WTC11 (cell line): ENCODE measurements around the gene GMEB1. TPM values are rescaled to one million over a fixed set of nuclear protein-coding genes. Genes with fewer than 3 reads are reported as not detected.

Experiments
- AR ChIP-seq: fragments of 250-450 bp; sonication (Bioruptor Pico); IDR thresholded peaks from 2 replicates; pipeline ENCODE4 v1.9.0; 2021; ENCODE audit warnings: mild to moderate bottlenecking
- ARID4B ChIP-seq: sonication (generic); formaldehyde crosslinking; IDR thresholded peaks from 2 replicates; pipeline ENCODE4 v1.8.0; 2023; ENCODE audit warnings: missing genetic modification reagents, mild to moderate bottlenecking, borderline replicate concordance
- ATF3 ChIP-seq: sonication (generic); formaldehyde crosslinking; conservative IDR thresholded peaks from 2 replicates; pipeline ENCODE4 v1.8.1; 2022; ENCODE audit warnings: mild to moderate bottlenecking, missing genetic modification reagents
- CDX4 ChIP-seq: fragments of 250-450 bp; sonication (Bioruptor Pico); IDR thresholded peaks from 2 replicates; pipeline ENCODE4 v1.9.0; 2021; ENCODE audit warnings: moderate library complexity, mild to moderate bottlenecking, inconsistent platforms, borderline replicate concordance
- EMX1 ChIP-seq: fragments of 250-450 bp; sonication (Bioruptor Pico); IDR thresholded peaks from 2 replicates; pipeline ENCODE4 v1.8.0; 2021; ENCODE audit warnings: mild to moderate bottlenecking
- FOXP1 ChIP-seq: sonication (generic); formaldehyde crosslinking; IDR thresholded peaks from 2 replicates; pipeline ENCODE4 v1.8.0; 2022; ENCODE audit warnings: missing genetic modification reagents, mild to moderate bottlenecking, moderate library complexity, borderline replicate concordance
- HMGXB4 ChIP-seq: sonication (generic); formaldehyde crosslinking; IDR thresholded peaks from 2 replicates; pipeline ENCODE4 v1.8.1; 2023; ENCODE audit warnings: mild to moderate bottlenecking, moderate library complexity, missing genetic modification reagents
- IRF2 ChIP-seq: sonication (generic); formaldehyde crosslinking; IDR thresholded peaks from 2 replicates; pipeline ENCODE4 v1.8.0; 2022; ENCODE audit warnings: low read depth, missing genetic modification reagents, borderline replicate concordance
- MYBL2 ChIP-seq: sonication (generic); formaldehyde crosslinking; IDR thresholded peaks from 2 replicates; pipeline ENCODE4 v1.8.1; 2023; ENCODE audit warnings: mild to moderate bottlenecking, moderate library complexity, missing genetic modification reagents
- NFE2L1 ChIP-seq: sonication (generic); formaldehyde crosslinking; IDR thresholded peaks from 2 replicates; pipeline ENCODE4 v1.8.1; 2023; ENCODE audit warnings: missing genetic modification reagents
- OVOL2 ChIP-seq: fragments of 250-450 bp; sonication (Bioruptor Pico); IDR thresholded peaks from 2 replicates; pipeline ENCODE4 v1.9.0; 2021; ENCODE audit warnings: mild to moderate bottlenecking, borderline replicate concordance
- RELA ChIP-seq: sonication (generic); formaldehyde crosslinking; IDR thresholded peaks from 2 replicates; pipeline ENCODE4 v1.8.1; 2022; ENCODE audit warnings: missing genetic modification reagents, mild to moderate bottlenecking, borderline replicate concordance
- RORB ChIP-seq: fragments of 250-450 bp; sonication (Bioruptor Pico); IDR thresholded peaks from 2 replicates; pipeline ENCODE4 v1.9.0; 2021; ENCODE audit warnings: mild to moderate bottlenecking
- TCF7 ChIP-seq: sonication (generic); formaldehyde crosslinking; IDR thresholded peaks from 2 replicates; pipeline ENCODE4 v1.8.0; 2022; ENCODE audit warnings: mild to moderate bottlenecking, low read depth, missing genetic modification reagents, moderate library complexity
- TEAD1 ChIP-seq: sonication (generic); formaldehyde crosslinking; IDR thresholded peaks from 2 replicates; pipeline ENCODE4 v1.8.0; 2022; ENCODE audit warnings: mild to moderate bottlenecking, missing genetic modification reagents
- TP53 ChIP-seq: sonication (generic); formaldehyde crosslinking; IDR thresholded peaks from 2 replicates; pipeline ENCODE4 v1.8.1; 2023; ENCODE audit warnings: mild to moderate bottlenecking, missing genetic modification reagents
- ZNF396 ChIP-seq: fragments of 250-450 bp; sonication (Bioruptor Pico); IDR thresholded peaks from 2 replicates; pipeline ENCODE4 v1.8.0; 2021; ENCODE audit warnings: mild to moderate bottlenecking, moderate library complexity, borderline replicate concordance
- ZNF416 ChIP-seq: fragments of 250-450 bp; sonication (Bioruptor Pico); IDR thresholded peaks from 2 replicates; pipeline ENCODE4 v1.9.0; 2021; ENCODE audit warnings: mild to moderate bottlenecking, inconsistent platforms
- ZNF532 ChIP-seq: fragments of 250-450 bp; sonication (Bioruptor Pico); IDR thresholded peaks from 2 replicates; pipeline ENCODE4 v1.9.0; 2021; ENCODE audit warnings: mild to moderate bottlenecking, borderline replicate concordance
- ZNF671 ChIP-seq: fragments of 250-450 bp; sonication (Bioruptor Pico); IDR thresholded peaks from 2 replicates; pipeline ENCODE4 v1.8.0; 2021; ENCODE audit warnings: mild to moderate bottlenecking
- ZSCAN18 ChIP-seq: fragments of 250-450 bp; sonication (Bioruptor Pico); IDR thresholded peaks from 2 replicates; pipeline ENCODE4 v2.1.2; 2022; ENCODE audit warnings: mild to moderate bottlenecking, moderate library complexity
- total RNA-seq: library from RNA; stranded (reverse); gene quantifications from 3 replicates; pipeline ENCODE4 v1.2.3, GENCODE V29; 2021

GMEB1 gene
- total RNA-seq, 1 experiment from 2014 or later = 29.4 TPM

GRCh38 chr1:28736450-28737306, 68.1 kb downstream of the GMEB1 start, which contains the start of gene YTHDF2 (continued):
- peak; percentile 95 for TF ChIP-seq HMGXB4 (CRISPR knock-in tag)
- TF ChIP-seq RORB (CRISPR knock-in tag) = no peak
- no peak for TF ChIP-seq ZNF532 (CRISPR knock-in tag)
- TF ChIP-seq ARID4B = peak; percentile 66; the same call in 1 of the 2 replicates
- TF ChIP-seq FOXP1 (CRISPR knock-in tag) = peak; percentile 58
- no peak for TF ChIP-seq ATF3
- no peak for TF ChIP-seq IRF2 (CRISPR knock-in tag)
- TF ChIP-seq NFE2L1 (CRISPR knock-in tag) = no peak
- TF ChIP-seq TEAD1 (CRISPR knock-in tag) = peak; percentile 30; the same call in 1 of the 2 replicates
- no peak for TF ChIP-seq CDX4 (CRISPR knock-in tag)
- TF ChIP-seq MYBL2 (CRISPR knock-in tag) = peak; percentile 71
- 0 out of 2 replicates have a peak, but pooled peaks have one; percentile 19 for TF ChIP-seq AR
- no peak for TF ChIP-seq RELA
- TF ChIP-seq TP53 = 0 out of 2 replicates have a peak, but pooled peaks have one; percentile 55
- no peak for TF ChIP-seq ZNF416
- peak; percentile 71; the same call in 1 of the 2 replicates for TF ChIP-seq TCF7 (CRISPR knock-in tag)
- TF ChIP-seq EMX1 (CRISPR knock-in tag) = peak; percentile 74; the same call in 1 of the 2 replicates
- TF ChIP-seq OVOL2 (CRISPR knock-in tag) = no peak
- TF ChIP-seq ZNF671 (CRISPR knock-in tag) = no peak
- TF ChIP-seq ZSCAN18 (CRISPR knock-in tag) = no peak
- no peak for TF ChIP-seq ZNF396 (CRISPR knock-in tag)
